ENCODE measurements around the gene SUN3.

Gene SUN3

DNA sequence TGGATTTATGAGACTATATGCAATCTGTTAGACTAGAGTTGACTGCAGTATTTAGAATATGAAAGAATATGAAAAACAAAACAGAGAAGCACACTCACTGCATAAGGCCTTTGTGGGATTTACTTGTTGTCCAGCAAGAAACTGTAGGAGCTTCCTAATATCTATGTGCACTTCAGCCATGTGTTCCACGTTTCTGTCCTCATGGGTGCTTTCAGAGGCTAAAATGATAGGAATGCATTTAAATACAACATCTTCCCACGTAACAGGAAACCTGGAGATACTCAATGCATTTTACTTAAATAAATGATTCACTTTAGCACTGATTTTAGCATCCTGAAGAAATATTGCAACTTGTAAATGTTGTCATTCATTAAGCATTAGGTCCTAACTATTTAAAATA, 61.2 kb downstream of the SUN3 start:
- Histone ChIP-seq H3K4me3 (ENCODE audit: low read length) (no peak overlapping the region), H3K4me1 (ENCODE audit: control insufficient read depth, insufficient read depth, low read length) (no peaks in the 10 kb centered on the region), H3K36me3 (ENCODE audit: control insufficient read depth, insufficient read depth, low read length) (peaks cover 12% of the 10 kb centered on the region), H3K9ac (ENCODE audit: low read length) (no peak overlapping the region), H3K27me3 (ENCODE audit: control insufficient read depth, insufficient read depth, low read length) (no peaks in the 10 kb centered on the region), H3K9me3 (ENCODE audit: control insufficient read depth, low read length) (no peaks in the 10 kb centered on the region)

DNA sequence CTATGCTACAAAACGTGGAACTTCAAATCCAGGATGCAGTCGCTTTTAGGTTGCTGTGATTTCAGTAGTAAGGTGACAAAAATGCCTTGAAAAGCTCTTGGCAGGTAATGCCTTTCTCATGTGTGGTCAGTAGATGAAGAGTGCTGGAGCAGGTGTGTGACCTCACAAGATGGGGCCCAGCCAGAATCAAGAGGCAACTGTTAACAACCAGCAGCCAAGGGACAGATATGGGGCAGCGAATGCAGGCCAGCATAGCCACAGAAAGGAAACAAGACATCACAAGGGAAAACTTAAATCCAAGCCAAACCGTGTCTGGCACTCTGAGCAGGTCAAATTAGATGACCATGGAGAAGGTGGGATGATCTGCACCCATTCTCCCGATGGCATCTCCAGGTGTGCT, 61.8 kb downstream of the SUN3 start:
- Histone ChIP-seq H3K27me3 (ENCODE audit: control insufficient read depth, insufficient read depth, low read length) (no peaks in the 10 kb centered on the region), H3K36me3 (ENCODE audit: control insufficient read depth, insufficient read depth, low read length) (peaks cover 12% of the 10 kb centered on the region), H3K9me3 (ENCODE audit: control insufficient read depth, low read length) (no peaks in the 10 kb centered on the region), H3K9ac (ENCODE audit: low read length) (no peak overlapping the region), H3K4me1 (ENCODE audit: control insufficient read depth, insufficient read depth, low read length) (no peaks in the 10 kb centered on the region), H3K4me3 (ENCODE audit: low read length) (no peak overlapping the region)

DNA sequence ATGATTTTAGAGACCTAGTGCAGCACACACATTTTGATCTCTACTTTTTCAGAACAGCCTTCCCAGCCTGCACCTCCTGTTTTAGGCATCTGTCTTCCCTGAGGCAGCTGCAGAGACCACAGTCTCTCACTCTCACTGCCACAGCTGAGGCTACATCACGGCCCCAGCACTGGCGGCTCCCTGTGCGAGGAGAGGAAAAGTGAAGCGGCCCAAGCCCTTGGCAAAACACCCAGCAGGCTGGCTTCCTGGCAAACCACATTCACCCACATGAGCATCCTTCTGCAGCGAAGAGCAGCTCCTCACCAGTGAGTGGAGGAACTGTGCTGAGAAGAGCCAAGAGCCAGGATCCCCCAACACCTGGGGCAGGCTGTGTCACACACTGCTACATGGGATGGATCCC, 63.5 kb downstream of the SUN3 start:
- H3K4me3 ChIP-seq (ENCODE audit: low read length) = no peak overlapping the region
- H3K9me3 ChIP-seq (ENCODE audit: control insufficient read depth, low read length) = no peaks in the 10 kb centered on the region
- no peaks in the 10 kb centered on the region for H3K4me1 ChIP-seq (ENCODE audit: control insufficient read depth, insufficient read depth, low read length)
- no peak overlapping the region for H3K9ac ChIP-seq (ENCODE audit: low read length)
- H3K36me3 ChIP-seq (ENCODE audit: control insufficient read depth, insufficient read depth, low read length) = peaks cover 12% of the 10 kb centered on the region
- H3K27me3 ChIP-seq (ENCODE audit: control insufficient read depth, insufficient read depth, low read length) = no peaks in the 10 kb centered on the region

GRCh38 chr7:47962262-47962661, 66.6 kb downstream of the SUN3 start:
- Histone ChIP-seq H3K4me1 (ENCODE audit: control insufficient read depth, insufficient read depth, low read length) (no peaks in the 10 kb centered on the region), H3K9me3 (ENCODE audit: control insufficient read depth, low read length) (no peaks in the 10 kb centered on the region), H3K36me3 (ENCODE audit: control insufficient read depth, insufficient read depth, low read length) (peaks cover 11% of the 10 kb centered on the region), H3K4me3 (ENCODE audit: low read length) (no peak overlapping the region), H3K9ac (ENCODE audit: low read length) (no peak overlapping the region), H3K27me3 (ENCODE audit: control insufficient read depth, insufficient read depth, low read length) (no peaks in the 10 kb centered on the region)

- no peaks in the 10 kb centered on the region for H3K27me3 ChIP-seq (ENCODE audit: control insufficient read depth, insufficient read depth, low read length)
- H3K4me3 ChIP-seq (ENCODE audit: low read length) = no peak overlapping the region
- H3K4me1 ChIP-seq (ENCODE audit: control insufficient read depth, insufficient read depth, low read length) = no peaks in the 10 kb centered on the region
- no peak overlapping the region for H3K9ac ChIP-seq (ENCODE audit: low read length)
- H3K36me3 ChIP-seq (ENCODE audit: control insufficient read depth, insufficient read depth, low read length) = no peaks in the 10 kb centered on the region
- no peaks in the 10 kb centered on the region for H3K9me3 ChIP-seq (ENCODE audit: control insufficient read depth, low read length)
These were observed 71.8 kb downstream of the SUN3 start for GRCh38 chr7:47957156-47957555.

GRCh38 chr7:47956220-47956619, 72.7 kb downstream of the SUN3 start:
- Histone ChIP-seq H3K9me3 (ENCODE audit: control insufficient read depth, low read length) (no peaks in the 10 kb centered on the region), H3K4me3 (ENCODE audit: low read length) (no peak overlapping the region), H3K36me3 (ENCODE audit: control insufficient read depth, insufficient read depth, low read length) (no peaks in the 10 kb centered on the region), H3K9ac (ENCODE audit: low read length) (no peak overlapping the region), H3K27me3 (ENCODE audit: control insufficient read depth, insufficient read depth, low read length) (no peaks in the 10 kb centered on the region), H3K4me1 (ENCODE audit: control insufficient read depth, insufficient read depth, low read length) (no peaks in the 10 kb centered on the region)

- H3K9me3 ChIP-seq (ENCODE audit: control insufficient read depth, low read length) = no peaks in the 10 kb centered on the region
- no peak overlapping the region for H3K4me3 ChIP-seq (ENCODE audit: low read length)
- no peak overlapping the region for H3K9ac ChIP-seq (ENCODE audit: low read length)
- H3K27me3 ChIP-seq (ENCODE audit: control insufficient read depth, insufficient read depth, low read length) = no peaks in the 10 kb centered on the region
- H3K4me1 ChIP-seq (ENCODE audit: control insufficient read depth, insufficient read depth, low read length) = peaks cover 5% of the 10 kb centered on the region
- no peaks in the 10 kb centered on the region for H3K36me3 ChIP-seq (ENCODE audit: control insufficient read depth, insufficient read depth, low read length)
These were observed 74.5 kb downstream of the SUN3 start for GRCh38 chr7:47954231-47954911.

DNA sequence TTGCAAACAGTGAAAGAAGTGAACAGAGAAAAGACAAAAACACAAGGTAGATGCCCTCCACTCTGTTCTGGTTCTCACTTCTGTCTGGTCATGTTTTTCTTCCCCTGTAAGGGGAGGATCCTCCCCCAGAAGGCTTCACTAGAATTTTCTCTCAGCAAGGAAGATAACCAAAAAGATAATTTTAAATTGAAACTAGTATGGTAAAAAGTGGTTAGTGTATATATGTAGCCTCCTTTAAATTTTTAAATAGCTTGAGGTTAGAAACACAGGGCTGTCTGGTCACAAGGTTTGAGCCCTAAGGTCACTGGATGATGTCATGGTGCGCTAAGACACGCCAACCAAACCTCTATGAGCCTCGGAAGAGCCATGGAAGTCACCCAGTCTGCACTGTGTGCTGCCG, 75.1 kb downstream of the SUN3 start:
- H3K4me3 ChIP-seq (ENCODE audit: low read length) = no peak overlapping the region
- H3K27me3 ChIP-seq (ENCODE audit: control insufficient read depth, insufficient read depth, low read length) = no peaks in the 10 kb centered on the region
- H3K9ac ChIP-seq (ENCODE audit: low read length) = no peak overlapping the region
- peaks cover 5% of the 10 kb centered on the region for H3K4me1 ChIP-seq (ENCODE audit: control insufficient read depth, insufficient read depth, low read length)
- H3K9me3 ChIP-seq (ENCODE audit: control insufficient read depth, low read length) = no peaks in the 10 kb centered on the region
- H3K36me3 ChIP-seq (ENCODE audit: control insufficient read depth, insufficient read depth, low read length) = no peaks in the 10 kb centered on the region

- Histone ChIP-seq H3K36me3 (ENCODE audit: control insufficient read depth, insufficient read depth, low read length) (no peaks in the 10 kb centered on the region), H3K9ac (ENCODE audit: low read length) (no peak overlapping the region), H3K9me3 (ENCODE audit: control insufficient read depth, low read length) (no peaks in the 10 kb centered on the region), H3K4me1 (ENCODE audit: control insufficient read depth, insufficient read depth, low read length) (peaks cover 5% of the 10 kb centered on the region), H3K27me3 (ENCODE audit: control insufficient read depth, insufficient read depth, low read length) (no peaks in the 10 kb centered on the region), H3K4me3 (ENCODE audit: low read length) (no peak overlapping the region)
These were observed 76.7 kb downstream of the SUN3 start for GRCh38 chr7:47952224-47952623.

- H3K36me3 ChIP-seq (ENCODE audit: control insufficient read depth, insufficient read depth, low read length) = no peaks in the 10 kb centered on the region
- no peaks in the 10 kb centered on the region for H3K9me3 ChIP-seq (ENCODE audit: control insufficient read depth, low read length)
- no peak overlapping the region for H3K9ac ChIP-seq (ENCODE audit: low read length)
- peaks cover 5% of the 10 kb centered on the region for H3K4me1 ChIP-seq (ENCODE audit: control insufficient read depth, insufficient read depth, low read length)
- no peak overlapping the region for H3K4me3 ChIP-seq (ENCODE audit: low read length)
- no peaks in the 10 kb centered on the region for H3K27me3 ChIP-seq (ENCODE audit: control insufficient read depth, insufficient read depth, low read length)
These were observed 77.5 kb downstream of the SUN3 start for GRCh38 chr7:47951374-47951773.

DNA sequence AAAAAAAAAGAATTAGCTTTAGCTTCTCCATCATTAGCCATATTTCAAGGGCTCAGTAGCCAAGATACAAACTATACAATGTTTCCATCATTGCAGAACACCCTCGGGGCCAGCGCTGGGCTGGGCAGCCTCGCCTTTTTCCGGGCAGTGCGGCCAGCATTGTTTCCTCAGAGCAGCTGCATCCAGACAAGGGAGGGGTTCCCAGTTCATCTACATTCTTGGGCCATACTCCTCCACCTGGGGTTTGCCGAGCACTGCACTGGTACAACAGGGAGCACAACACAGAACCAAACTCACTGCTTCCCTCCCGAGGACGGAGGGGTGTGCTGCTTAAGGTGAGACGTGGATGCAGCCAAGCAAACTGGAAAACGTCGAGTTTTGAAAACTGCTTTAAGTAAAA, 78.2 kb downstream of the SUN3 start:
- no peaks in the 10 kb centered on the region for H3K9me3 ChIP-seq (ENCODE audit: control insufficient read depth, low read length)
- H3K27me3 ChIP-seq (ENCODE audit: control insufficient read depth, insufficient read depth, low read length) = no peaks in the 10 kb centered on the region
- H3K9ac ChIP-seq (ENCODE audit: low read length) = no peak overlapping the region
- no peaks in the 10 kb centered on the region for H3K36me3 ChIP-seq (ENCODE audit: control insufficient read depth, insufficient read depth, low read length)
- H3K4me1 ChIP-seq (ENCODE audit: control insufficient read depth, insufficient read depth, low read length) = peaks cover 5% of the 10 kb centered on the region
- H3K4me3 ChIP-seq (ENCODE audit: low read length) = no peak overlapping the region

DNA sequence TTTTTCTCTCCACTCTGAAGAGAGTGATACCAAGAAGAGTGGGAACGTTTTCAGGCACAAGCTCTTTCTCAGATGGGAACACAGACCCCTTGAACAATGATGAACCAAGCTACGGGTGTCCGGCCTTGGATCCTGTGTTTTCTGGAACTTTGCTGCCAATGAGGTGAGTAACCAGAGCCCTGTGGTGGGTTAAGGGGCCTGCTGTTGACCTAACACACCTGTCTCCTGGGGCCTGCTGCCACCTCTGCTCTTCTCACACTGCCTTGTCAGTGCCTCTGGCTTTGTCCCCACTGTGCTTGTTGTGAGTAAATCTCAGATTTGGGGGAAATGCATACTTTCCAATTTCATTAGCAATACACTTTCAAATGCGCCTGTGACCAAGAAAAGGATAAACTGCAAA, 79.2 kb downstream of the SUN3 start:
- H3K9me3 ChIP-seq (ENCODE audit: control insufficient read depth, low read length) = no peaks in the 10 kb centered on the region
- peaks cover 5% of the 10 kb centered on the region for H3K4me1 ChIP-seq (ENCODE audit: control insufficient read depth, insufficient read depth, low read length)
- no peaks in the 10 kb centered on the region for H3K27me3 ChIP-seq (ENCODE audit: control insufficient read depth, insufficient read depth, low read length)
- H3K36me3 ChIP-seq (ENCODE audit: control insufficient read depth, insufficient read depth, low read length) = no peaks in the 10 kb centered on the region
- no peak overlapping the region for H3K9ac ChIP-seq (ENCODE audit: low read length)
- H3K4me3 ChIP-seq (ENCODE audit: low read length) = no peak overlapping the region
